ENCODE results near the gene ACAN. TPM values are rescaled to one million over a fixed set of nuclear protein-coding genes. Genes with fewer than 3 reads are reported as not detected.

The ACAN gene
- total and polyA plus RNA-seq, 2 donors from 2014 or later, result 2.8 to 10.3 TPM

DNA sequence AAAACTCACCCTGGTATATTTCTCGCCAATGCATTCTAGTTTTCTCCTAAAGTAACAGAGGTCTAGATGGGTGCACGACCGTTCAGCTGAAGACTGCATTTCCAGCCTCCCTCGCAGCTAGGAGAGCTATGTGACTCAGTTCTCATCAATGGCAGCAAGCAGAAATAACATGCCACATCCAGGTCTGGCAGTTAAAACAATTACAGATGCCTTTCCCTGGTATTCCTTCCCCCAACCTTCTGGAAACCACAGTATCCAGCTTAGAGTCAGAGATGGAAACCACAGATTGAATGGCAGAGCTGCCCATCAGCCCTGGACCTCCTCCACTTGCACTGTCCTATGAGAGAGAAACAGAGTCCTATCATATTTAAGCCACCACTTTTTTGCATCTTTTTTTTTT, 87.3 kb downstream of the ACAN start:
- Histone ChIP-seq H3K4me3 (ENCODE audit: low read length in 3 of 3) (no peak overlapping the region), H3K27me3 (ENCODE audit: control insufficient read depth, insufficient read depth, low read length) (peaks cover 2% of the 10 kb centered on the region), H3K4me1 (ENCODE audit: control insufficient read depth in 2 of 3, insufficient read depth in 2 of 3, low read depth in 1 of 3, low read length in 3 of 3) (peaks cover 0 to 13% (median 0%) of the 10 kb centered on the region in 3 donors), H3K9ac (ENCODE audit: low read length in 3 of 3) (no peak overlapping the region), H3K9me3 (ENCODE audit: control insufficient read depth in 2 of 3, insufficient read depth in 1 of 3, low read length in 3 of 3) (no peaks in the 10 kb centered on the region), H3K27ac (ENCODE audit: low read depth in 2 of 2, low read length in 2 of 2) (no peak overlapping the region), H3K36me3 (ENCODE audit: control insufficient read depth in 2 of 3, insufficient read depth in 3 of 3, low read length in 3 of 3) (no peaks in the 10 kb centered on the region)
- TF ChIP-seq, protein P1, sequence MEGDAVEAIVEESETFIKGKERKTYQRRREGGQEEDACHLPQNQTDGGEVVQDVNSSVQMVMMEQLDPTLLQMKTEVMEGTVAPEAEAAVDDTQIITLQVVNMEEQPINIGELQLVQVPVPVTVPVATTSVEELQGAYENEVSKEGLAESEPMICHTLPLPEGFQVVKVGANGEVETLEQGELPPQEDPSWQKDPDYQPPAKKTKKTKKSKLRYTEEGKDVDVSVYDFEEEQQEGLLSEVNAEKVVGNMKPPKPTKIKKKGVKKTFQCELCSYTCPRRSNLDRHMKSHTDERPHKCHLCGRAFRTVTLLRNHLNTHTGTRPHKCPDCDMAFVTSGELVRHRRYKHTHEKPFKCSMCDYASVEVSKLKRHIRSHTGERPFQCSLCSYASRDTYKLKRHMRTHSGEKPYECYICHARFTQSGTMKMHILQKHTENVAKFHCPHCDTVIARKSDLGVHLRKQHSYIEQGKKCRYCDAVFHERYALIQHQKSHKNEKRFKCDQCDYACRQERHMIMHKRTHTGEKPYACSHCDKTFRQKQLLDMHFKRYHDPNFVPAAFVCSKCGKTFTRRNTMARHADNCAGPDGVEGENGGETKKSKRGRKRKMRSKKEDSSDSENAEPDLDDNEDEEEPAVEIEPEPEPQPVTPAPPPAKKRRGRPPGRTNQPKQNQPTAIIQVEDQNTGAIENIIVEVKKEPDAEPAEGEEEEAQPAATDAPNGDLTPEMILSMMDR (IDR thresholded peaks at IDR 0.05; ENCODE audit: borderline replicate concordance, extremely low read depth, insufficient read depth), result no peak
- DNase-seq (no peak), FAIRE-seq (no peak)
- intact Hi-C loops (cut with DNase I), result no loop called here

GRCh38 chr15:88891540-88892254, 88.5 kb downstream of the ACAN start:
- no peaks in the 10 kb centered on the region for H3K36me3 ChIP-seq (ENCODE audit: control insufficient read depth in 2 of 3, insufficient read depth in 3 of 3, low read length in 3 of 3)
- no peak overlapping the region for H3K9ac ChIP-seq (ENCODE audit: low read length in 3 of 3)
- intact Hi-C loops (cut with DNase I), result no loop called here
- DNase-seq, result no peak
- no peak overlapping the region for H3K4me3 ChIP-seq (ENCODE audit: low read length in 3 of 3)
- TF ChIP-seq, protein P1 (IDR thresholded peaks at IDR 0.05; ENCODE audit: borderline replicate concordance, extremely low read depth, insufficient read depth), result no peak
- H3K4me1 ChIP-seq (ENCODE audit: control insufficient read depth in 2 of 3, insufficient read depth in 2 of 3, low read depth in 1 of 3, low read length in 3 of 3), result peaks cover 0 to 14% (median 0%) of the 10 kb centered on the region in 3 donors
- no peak for FAIRE-seq
- H3K27ac ChIP-seq (ENCODE audit: low read depth in 2 of 2, low read length in 2 of 2), result no peak overlapping the region
- H3K27me3 ChIP-seq (ENCODE audit: control insufficient read depth, insufficient read depth, low read length), result peaks cover 2% of the 10 kb centered on the region
- no peaks in the 10 kb centered on the region for H3K9me3 ChIP-seq (ENCODE audit: control insufficient read depth in 2 of 3, insufficient read depth in 1 of 3, low read length in 3 of 3)

GRCh38 chr15:88894348-88894818, 91.1 kb downstream of the ACAN start:
- peaks cover 0 to 18% (median 0%) of the 10 kb centered on the region in 3 donors for H3K4me1 ChIP-seq (ENCODE audit: control insufficient read depth in 2 of 3, insufficient read depth in 2 of 3, low read depth in 1 of 3, low read length in 3 of 3)
- no peak overlapping the region for H3K4me3 ChIP-seq (ENCODE audit: low read length in 3 of 3)
- H3K9me3 ChIP-seq (ENCODE audit: control insufficient read depth in 2 of 3, insufficient read depth in 1 of 3, low read length in 3 of 3), result no peaks in the 10 kb centered on the region
- H3K9ac ChIP-seq (ENCODE audit: low read length in 3 of 3), result no peak overlapping the region
- FAIRE-seq (no peak), DNase-seq (peak; percentile 78 to 85 (median 83))
- no peaks in the 10 kb centered on the region for H3K36me3 ChIP-seq (ENCODE audit: control insufficient read depth in 2 of 3, insufficient read depth in 3 of 3, low read length in 3 of 3)
- TF ChIP-seq, protein P1 (IDR thresholded peaks at IDR 0.05; ENCODE audit: borderline replicate concordance, extremely low read depth, insufficient read depth), result peak; percentile 21
- intact Hi-C loops (cut with DNase I), result no loop called here
- no peak overlapping the region for H3K27ac ChIP-seq (ENCODE audit: low read depth in 2 of 2, low read length in 2 of 2)
- peaks cover 2% of the 10 kb centered on the region for H3K27me3 ChIP-seq (ENCODE audit: control insufficient read depth, insufficient read depth, low read length)
